ENCODE measurements around the gene GAS7. TPM values are rescaled to one million over a fixed set of nuclear protein-coding genes. Genes with fewer than 3 reads are reported as not detected.

The GAS7 gene
- total RNA-seq, 1 experiment from 2014 or later = 4.1 TPM

GRCh38 chr17:10050597-10051101 is 147.8 kb downstream of the GAS7 start:
- no peak overlapping the region for H3K9ac ChIP-seq (ENCODE audit: low read length)
- no peak for TF ChIP-seq SP1 (IDR thresholded peaks at IDR 0.05; ENCODE audit: low read depth)
- TF ChIP-seq POLR2A (IDR thresholded peaks at IDR 0.05; ENCODE audit: borderline replicate concordance, extremely low read depth, insufficient read depth, insufficient read length) = no peak
- no peak for TF ChIP-seq JUND (IDR thresholded peaks at IDR 0.05)
- TF ChIP-seq POLR2AphosphoS5 (IDR thresholded peaks at IDR 0.05; ENCODE audit: low read depth, low read length) = no peak
- TF ChIP-seq REST (IDR thresholded peaks at IDR 0.05; ENCODE audit: low read depth) = no peak
- TF ChIP-seq, protein P1, sequence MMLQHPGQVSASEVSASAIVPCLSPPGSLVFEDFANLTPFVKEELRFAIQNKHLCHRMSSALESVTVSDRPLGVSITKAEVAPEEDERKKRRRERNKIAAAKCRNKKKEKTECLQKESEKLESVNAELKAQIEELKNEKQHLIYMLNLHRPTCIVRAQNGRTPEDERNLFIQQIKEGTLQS (IDR thresholded peaks at IDR 0.05) = no peak
- ChIA-PET CTCF (no interaction called here), POLR2A (no interaction called here), RAD21 (ENCODE audit: low non-redundant PET in 1 of 2, low total read pairs in 2 of 2, uncharacterized antibody in 2 of 2, unreplicated experiment in 2 of 2) (no interaction called here)
- no peaks in the 10 kb centered on the region for H3K79me2 ChIP-seq (ENCODE audit: insufficient read depth, low read length)
- intact Hi-C loops (cut with micrococcal nuclease) = no loop called here
- no peaks in the 10 kb centered on the region for H3K4me1 ChIP-seq (ENCODE audit: control insufficient read depth in 1 of 2, insufficient read depth in 2 of 2, low read length in 2 of 2)
- H3K4me3 ChIP-seq (replicated peaks in 1 of 2; ENCODE audit: low read depth in 1 of 2, low read length in 2 of 2) = no peak overlapping the region
- no peak overlapping the region for H2AFZ ChIP-seq (ENCODE audit: low read depth, low read length, poor library complexity, severe bottlenecking)
- H3K27me3 ChIP-seq (ENCODE audit: insufficient read depth, low read length) = no peaks in the 10 kb centered on the region; the same call in 1 of the 2 replicates
- H3K27ac ChIP-seq (ENCODE audit: low read depth, low read length) = no peak overlapping the region
- no peak for DNase-seq (ENCODE audit: low read depth, low spot score)
- H3K9me2 ChIP-seq (ENCODE audit: insufficient read depth) = no peaks in the 10 kb centered on the region
- no peak overlapping the region for H3K4me2 ChIP-seq (ENCODE audit: low read length)
- no TSS peak for BruUV-seq (replicated peaks)
- no peaks in the 10 kb centered on the region for H4K20me1 ChIP-seq (ENCODE audit: insufficient read depth)
- ATAC-seq = no peak
- H3K36me3 ChIP-seq (ENCODE audit: control insufficient read depth in 1 of 2, insufficient read depth in 2 of 2, low read length in 2 of 2) = no peaks in the 10 kb centered on the region
- H3K9me3 ChIP-seq (ENCODE audit: control insufficient read depth in 1 of 2, insufficient read depth in 1 of 2, low read depth in 1 of 2, low read length in 2 of 2) = no peaks in the 10 kb centered on the region

Measured in HCT116 (cell line).